Measurements from ENCODE around the gene CENPT.

CENPT gene

DNA sequence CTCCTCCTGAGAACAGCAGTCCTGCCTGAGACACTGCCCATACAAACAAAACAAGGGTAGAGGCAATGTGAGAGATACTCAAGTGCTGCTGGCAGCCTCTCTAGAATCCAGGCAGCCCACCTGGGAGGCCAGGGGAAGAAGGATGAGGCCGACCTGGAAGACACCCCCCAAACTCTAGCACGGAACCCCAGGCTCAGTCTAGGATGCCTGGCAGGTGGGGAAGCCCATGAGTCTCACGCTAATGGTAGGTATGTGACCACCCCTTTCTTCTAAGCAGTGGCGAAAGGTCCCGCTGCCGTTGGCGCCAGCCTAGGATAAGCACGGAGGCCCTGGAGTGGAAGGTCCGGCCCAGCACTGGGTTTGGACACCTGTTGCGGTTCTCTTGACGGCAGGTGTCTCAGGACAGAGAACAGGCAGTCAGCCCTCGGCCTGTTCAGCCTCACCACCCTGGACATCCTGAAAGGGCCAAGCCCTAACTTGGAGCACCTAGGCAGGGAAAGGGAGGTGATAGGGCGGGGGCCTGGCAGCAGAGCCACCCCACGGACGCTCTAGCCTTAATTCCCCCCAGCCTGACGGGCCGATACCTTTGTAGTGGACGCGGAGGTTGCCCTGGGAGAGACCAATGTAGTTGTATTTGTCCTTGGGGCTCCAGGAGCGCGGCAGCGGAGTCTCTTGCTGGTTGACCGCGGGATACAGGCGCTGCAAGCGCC is 41.6 kb downstream of the CENPT start:
- no peak for DNase-seq

DNA sequence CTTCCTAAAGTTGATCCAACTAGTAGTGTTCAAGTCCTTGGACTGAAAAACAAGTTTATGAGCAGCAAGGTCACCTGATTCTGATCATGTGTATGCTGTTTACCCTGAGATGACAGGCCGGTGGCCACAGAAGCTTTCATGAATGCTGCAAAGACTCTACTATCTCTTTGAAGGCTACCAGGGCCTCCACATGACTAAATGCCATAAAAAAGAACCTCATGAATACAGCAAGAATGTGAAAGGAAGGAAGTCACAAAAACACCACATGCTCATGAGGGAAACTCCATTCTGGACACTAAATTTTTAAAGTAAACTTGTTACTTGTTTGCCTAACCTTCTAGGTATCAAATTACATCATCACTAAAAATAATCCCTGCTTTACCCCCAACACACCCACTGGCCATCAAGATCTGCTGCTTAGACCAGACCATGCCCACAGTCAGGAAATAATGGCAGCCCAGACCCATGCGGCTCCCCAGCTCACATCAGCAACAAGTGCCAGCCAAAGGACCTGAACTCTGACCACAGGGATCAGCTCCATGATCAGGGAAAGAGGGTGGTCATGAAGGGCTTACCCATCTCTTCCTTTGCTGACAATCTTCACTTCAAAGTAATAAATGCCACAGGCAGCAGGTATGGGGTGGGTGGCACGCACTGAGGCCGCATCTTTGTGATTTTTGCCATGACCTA is 42.5 kb downstream of the CENPT start:
- DNase-seq = no peak

DNA sequence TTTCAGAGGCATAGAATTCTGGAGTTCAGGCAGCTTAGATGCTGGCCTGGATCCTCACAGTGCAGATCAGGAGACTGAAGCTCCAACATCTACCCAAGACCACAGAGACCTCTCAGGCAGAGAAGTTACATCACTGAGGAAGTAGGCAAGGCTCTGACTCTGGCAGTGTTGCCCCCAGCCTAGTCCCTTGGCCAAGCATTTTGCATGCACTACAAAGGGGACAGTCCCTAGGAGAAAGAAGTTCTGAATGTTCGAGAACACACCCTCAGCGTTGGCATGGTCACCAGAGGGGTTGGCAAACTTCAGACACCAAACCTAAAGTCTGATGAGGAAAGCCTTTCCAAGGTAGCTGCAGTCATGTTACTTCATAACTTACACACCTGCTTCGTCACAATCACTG is 43.6 kb downstream of the CENPT start:
- DNase-seq = peak in 1 of 2 donors; percentile 71

DNA sequence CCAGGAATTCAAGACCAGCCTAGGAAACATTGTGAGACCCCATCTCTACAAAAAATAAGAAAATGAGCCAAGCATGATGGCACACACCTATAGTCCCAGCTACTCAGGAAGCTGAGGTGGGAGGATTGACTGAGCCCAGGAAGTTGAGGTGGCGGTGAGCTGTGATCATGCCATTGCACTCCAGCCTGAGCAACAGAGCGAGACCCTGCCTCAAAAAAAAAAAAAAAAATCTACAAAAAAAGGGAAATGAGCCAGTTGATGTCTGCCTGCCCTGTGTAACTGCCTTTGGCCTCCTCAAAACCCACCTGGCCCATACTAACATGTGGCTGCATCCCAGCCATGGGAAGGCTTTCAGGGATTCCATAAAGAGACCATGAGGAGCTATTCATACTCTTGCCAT is 45.6 kb downstream of the CENPT start:
- peak; percentile 55 to 59 for DNase-seq

DNA sequence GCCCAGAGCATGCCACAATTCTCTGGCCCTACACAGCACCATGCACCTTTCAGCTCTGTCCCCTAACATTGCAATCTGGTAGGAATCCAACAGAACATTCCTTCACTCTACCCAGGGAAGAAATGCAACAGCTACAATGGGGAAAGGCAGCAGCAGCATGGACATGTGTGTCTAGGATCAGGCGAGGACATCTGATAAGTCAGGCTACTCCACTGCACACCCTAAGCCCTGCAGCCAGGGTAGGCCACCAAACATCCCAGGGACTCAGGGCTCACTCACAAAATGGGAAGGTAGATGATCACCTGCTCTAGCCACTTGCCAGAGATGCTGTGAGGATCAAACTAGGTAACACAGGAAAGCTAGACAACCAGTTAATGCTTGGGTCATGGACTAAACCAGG is 46.3 kb downstream of the CENPT start:
- no peak for DNase-seq

DNA sequence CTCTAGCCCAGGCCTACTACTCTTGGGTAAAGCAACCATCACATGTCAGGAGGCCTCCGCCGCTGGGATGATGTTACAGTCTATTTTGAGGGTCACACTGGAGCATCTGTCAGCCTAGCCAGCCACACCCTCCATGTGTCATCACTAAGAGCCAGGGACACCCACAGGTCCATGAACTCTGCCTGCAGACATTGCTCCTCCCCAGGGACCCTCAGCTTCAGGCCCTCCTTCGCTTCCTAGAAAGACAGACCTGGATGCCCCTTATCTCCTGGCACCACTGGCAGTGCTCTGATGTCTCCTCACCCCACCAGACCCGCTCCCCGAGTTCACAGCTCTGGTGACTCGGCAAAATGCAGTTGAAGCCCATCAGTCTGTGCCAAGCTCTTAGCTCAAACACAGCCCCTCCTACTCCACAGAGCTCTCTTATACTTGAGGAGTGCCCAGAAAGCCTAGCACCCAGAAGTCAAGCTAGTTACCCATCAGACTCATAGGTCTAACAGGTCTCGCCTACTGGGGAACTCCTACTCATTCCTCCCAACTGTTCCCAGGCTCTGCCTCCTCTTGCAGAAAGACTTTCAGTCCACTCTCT is 47.1 kb downstream of the CENPT start:
- DNase-seq = no peak

DNA sequence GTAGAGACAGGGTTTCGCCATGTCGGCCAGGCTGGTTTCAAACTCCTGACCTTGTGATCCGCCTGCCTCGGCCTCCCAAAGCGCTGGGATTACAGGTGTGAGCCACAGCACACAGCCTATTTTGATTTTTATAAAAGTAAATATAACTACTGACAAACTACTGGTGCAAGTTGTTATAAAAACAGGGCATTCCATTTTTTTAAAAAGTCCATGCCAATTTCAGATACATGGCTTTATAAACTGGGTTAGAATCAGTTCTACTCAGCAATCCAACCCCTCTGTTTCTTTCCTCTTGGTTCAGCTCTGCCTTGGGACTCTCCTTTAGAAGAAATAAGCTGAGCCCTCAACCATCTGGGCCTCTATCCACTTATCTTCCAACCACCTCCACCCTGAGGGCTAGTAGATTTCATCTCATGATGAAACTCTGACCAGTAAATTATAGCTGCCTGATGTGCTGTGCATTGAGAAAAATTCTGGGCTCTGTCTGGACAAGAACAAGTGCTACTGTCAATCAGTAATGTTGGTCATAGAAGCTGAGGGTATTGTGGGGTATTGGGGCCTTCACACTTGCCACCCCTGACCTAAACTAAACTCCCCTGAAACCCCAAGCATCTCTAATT is 51.3 kb downstream of the CENPT start:
- no peak for DNase-seq

DNA sequence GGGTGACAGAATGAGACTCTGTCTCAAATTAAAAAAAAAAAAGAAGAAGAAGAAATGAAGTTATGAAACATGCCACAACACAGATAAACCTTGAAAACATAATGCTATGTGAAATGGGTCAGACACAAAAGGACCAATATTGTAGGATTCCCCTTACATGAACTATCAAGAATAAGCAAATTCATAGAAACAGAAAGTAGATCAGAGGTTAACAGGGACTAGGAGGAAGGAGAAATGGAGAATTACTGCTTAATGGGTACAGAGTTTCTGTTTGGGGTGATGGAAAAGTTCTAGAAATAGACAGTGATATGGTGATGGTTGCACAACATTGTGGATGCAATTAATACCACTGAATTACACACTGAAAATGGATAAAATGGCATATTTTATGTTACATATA is 57.4 kb downstream of the CENPT start:
- DNase-seq = no peak

DNA sequence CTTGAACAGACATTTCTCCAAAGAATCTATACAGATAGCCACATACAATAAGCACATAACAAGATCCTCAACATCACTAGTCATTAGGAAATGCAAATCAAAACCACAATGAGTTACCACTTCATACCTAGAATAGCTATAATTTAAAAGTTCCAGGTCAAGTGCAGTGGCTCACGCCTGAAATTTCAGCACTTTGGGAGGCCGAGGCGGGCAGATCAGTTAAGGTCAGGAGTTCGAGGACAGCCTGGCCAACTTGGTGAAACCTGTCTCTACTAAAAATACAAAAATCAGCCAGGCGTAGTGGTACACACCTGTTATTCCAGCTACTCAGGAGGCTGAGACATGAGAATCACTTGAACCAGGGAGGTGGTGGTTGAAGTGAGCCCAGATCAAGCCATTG is 61.0 kb downstream of the CENPT start:
- no peak for DNase-seq

DNA sequence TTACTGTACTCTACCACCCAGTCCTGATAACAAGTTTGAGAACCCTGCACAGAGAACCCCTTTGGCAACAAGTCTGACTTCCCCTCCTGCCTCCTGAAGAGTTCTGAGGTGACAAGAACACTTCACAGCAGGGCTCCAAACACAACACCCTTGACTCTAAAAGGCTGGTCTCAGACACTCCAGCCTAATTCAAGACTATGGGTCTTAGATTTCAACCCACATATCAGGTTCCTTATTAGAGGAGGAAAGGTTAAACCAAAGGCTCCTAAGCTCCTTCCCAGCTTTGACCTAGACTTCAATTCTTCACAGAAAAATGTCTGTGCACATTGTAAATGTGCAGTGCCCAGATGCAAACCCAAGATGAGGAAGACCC is 64.2 kb downstream of the CENPT start:
- no peak for DNase-seq

DNA sequence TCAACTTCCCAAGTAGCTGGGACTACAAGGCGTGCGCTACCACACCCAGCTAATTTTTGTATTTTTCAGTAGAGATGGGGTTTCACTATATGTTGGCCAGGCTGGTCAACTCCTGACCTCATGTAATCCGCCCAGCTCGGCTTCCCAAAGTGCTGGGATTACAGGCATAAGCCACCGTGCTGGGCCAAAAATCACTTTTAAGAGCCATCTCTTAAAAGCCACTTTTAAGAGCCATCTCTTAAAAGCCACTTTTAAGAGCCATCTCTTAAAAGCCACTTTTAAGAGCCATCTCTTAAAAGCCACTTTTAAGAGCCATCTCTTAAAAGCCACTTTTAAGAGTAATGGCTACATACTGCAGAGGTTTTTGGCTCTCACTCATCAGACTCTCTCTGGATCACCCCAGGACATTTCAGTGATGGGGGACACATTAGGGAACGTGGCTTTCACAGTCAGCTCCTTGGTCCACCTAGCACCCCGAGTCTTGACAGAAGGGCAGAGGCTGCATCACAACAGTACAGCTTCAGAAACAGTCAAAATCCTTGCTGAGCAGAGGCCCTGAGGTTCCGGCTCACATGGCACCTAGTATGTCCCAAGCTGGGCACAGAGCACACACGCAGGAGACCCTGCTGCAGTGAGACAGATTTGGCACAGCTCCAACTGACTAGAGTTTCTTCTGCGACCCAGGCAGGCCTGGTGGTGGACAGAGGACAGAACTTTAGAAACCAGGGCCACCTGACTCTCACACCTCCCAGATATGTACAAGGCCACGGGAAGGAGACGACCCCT is 64.7 kb downstream of the CENPT start:
- no peak for DNase-seq

DNA sequence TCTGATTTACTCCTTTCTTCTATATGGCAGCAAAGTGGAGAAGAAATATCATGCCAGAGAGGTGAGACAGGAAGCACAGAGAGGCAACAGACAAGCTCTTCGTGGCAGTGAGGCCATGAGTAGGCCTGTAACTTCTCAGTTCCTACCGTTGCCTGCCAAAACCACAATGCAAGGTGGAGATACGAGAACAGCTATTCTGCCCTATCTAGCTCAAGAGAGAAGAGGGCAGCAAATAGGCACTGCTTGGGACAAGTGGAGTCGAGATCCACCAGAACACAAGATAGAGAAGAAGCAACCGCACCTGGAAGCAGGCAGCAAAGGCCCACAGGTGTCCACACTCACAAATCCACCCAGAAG is 66.0 kb downstream of the CENPT start:
- no peak for DNase-seq

DNA sequence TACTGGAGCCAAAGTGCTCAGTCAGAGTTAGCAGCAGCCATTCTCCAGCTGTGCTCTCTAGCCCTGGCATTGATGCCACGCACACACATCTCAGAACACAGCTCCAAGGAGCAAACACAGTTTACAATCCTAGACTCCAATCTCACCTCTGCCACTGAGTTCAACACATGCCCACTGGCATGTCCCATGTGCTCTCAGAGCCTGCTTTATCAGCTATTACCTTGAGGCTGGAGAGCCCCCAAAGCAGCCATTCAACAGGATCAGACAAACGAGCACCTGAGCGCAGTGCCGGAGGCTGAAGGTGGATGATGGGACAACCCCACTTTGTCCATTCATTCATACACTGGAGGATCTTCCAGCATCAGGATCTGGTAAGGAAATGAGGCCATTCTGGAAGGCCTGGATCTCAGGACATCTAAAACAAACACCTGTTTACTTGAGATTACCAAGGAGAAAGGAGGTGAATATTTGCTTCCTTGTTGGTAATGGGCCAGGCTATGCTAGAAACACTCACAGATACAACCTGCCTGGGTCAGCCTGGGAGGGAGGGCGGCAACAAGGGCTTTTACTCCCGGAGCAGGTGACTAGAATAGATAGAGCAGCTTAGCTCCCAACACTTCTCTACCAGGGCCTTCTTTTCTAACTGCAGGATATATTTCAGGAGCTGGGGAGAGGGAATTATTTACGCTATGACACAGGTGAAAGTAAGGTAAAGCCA is 66.5 kb downstream of the CENPT start:
- no peak for DNase-seq

DNA sequence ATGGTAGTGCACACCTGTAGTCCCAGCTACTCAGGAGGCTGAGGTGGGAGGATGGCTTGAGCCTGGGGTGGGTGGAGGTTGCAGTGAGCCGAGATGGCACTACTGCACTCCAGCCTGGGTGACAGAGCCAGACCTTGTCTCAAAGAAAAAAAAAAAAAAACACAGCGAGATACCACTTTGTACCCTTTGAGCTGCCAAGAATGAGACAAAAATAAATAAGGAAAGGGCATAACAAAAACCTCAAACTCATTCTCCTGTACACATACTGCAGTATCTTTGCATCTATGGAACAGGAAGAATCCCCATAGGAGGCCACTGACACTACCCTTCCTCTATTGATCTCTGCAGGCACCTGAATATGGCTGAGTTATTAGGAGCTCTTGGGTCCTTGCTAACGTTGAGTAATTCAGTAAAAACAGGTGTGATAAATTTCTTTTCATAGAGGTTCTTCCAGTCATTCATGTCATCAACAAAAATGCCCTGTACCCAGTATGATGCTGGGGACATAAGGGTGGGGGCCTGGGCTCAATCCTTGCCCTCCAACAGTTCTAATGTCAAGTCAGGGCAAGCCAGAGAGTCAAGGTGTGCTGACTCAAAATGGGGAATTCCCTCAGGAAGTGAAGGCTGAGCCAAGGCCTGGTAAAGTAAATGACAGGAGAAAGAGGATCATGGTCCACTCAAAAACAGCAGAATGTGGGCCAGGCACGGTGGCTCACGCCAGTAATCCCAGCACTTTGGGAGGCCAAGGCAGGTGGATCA is 68.1 kb downstream of the CENPT start:
- DNase-seq = no peak

Measured in CD4-positive, alpha-beta T cell treated with Interleukin-4 for 1 hour (primary cell).